GM23248 (cell line): ENCODE results near the gene FANCE.

Experiments used
- EZH2 ChIP-seq: fragments of 200-600 bp; sonication (generic); IDR thresholded peaks from 2 replicates; pipeline ENCODE4 v1.6.1; 2018; ENCODE audit warnings: antibody characterized with exemption, mild to moderate bottlenecking; ENCODE audit not compliant: insufficient read depth, poor library complexity, severe bottlenecking
- EZH2phosphoT487 ChIP-seq: fragments of 200-600 bp; sonication (generic); IDR thresholded peaks from 2 replicates; pipeline ENCODE4 v1.6.1; 2018; ENCODE audit warnings: antibody characterized with exemption, moderate library complexity, mild to moderate bottlenecking, low read depth; ENCODE audit not compliant: insufficient read depth

DNA sequence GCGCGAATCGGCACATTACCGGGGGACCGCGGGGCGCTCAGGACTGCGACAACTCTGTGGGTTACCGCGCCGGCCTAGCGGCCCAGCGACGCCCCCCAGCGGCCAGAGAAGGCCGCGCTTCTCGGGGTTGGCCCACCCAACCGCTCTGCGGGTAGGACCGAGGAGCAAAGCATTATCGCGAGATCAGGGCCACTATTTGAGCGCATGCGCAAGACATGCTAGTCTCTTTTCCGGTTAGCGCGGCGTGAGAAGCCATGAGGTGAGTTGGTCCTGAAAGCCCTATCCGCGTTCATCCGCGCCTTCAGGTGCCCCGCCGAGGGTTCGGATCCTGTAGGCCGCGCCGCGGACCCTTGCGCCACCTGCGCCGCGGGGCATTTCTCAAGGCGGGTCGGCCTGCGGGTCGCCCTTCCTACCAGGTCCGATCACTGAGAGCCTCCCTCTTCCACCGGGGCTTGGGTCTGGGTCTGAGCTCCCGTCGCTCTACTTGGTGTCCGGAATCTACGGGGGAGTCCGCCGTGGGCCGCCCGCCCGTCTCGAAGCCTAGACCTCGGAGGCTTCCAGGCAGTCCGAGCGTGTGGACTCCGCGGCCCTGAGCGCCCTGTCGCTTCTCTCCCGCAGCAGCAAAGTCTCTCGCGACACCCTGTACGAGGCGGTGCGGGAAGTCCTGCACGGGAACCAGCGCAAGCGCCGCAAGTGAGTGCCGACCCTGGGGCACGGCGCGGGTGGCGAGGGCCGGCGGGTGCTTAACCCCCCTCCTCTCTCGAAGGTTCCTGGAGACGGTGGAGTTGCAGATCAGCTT lies 16.2 kb downstream of the FANCE start, which contains the start of gene RPL10A:
- TF ChIP-seq EZH2phosphoT487 = no peak
- no peak for TF ChIP-seq EZH2
